GM18520 (cell line): Measurements from ENCODE around the gene YIPF6.
"Not testable (repeated sequence)": the region's sequence is repeated elsewhere in the genome, so short reads cannot be mapped to it uniquely, and the experiment has no call there.

Source experiments
- ATAC-seq: cut with Tn5 transposase; IDR thresholded peaks from one replicate; pipeline ENCODE4 v1.9.1; 2021; ENCODE audit not compliant: unreplicated experiment

The YIPF6 gene

DNA sequence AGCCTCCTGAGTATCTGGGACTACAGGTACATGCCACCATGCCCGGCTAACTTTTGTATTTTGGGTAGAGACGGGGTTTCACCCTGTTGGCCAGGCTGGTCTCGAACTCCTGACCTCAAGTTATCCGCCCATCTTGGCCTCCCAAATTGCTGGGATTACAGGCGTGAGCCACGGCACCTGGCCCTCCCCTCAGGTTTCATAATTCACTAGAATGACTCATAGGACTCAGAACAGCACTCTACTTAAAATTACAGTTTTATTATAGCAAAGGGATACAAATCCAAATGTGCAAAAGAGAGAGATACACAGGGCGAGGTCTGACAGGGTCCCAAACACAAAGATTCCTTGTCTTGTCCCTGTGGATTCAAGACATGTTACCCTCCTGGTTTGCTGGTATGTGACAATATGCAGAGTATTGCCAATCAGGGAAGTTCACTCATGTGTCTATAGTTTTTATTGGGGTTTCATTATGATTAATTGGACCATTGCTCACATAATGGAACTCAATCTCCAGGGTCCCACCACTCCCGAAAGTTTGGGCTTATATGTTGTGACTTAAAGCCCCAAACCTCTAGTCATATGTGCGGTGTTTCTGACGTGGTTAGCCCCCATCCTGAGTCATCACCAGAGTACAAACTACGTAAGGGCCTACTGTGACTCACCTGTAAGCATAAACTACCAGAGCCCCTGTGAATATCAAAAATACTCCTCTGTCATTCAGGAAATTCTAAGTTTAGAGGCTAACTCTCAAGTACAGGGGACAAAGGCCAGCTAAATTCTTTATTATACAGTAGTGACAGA, 5.2 kb downstream of the YIPF6 start:
- peak; percentile 67 for ATAC-seq

DNA sequence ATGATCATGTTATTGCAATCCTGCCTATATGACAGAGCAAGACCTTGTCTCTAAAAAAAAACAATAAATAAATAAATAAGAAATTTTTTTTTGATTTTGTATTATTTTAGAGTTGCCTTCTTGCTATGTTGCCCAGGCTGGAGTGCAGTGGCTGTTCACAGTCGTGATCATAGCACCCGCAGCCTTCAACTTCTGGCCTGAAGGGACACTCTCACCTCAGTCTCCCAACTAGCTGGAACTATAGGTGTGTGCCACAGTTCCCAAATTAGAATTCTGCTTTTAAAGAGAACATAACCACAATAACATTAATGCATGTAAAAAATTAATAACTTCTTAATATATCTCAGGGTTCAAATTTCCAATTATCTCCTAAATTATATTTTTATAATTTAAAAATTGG, 7.8 kb downstream of the YIPF6 start:
- ATAC-seq: no peak

DNA sequence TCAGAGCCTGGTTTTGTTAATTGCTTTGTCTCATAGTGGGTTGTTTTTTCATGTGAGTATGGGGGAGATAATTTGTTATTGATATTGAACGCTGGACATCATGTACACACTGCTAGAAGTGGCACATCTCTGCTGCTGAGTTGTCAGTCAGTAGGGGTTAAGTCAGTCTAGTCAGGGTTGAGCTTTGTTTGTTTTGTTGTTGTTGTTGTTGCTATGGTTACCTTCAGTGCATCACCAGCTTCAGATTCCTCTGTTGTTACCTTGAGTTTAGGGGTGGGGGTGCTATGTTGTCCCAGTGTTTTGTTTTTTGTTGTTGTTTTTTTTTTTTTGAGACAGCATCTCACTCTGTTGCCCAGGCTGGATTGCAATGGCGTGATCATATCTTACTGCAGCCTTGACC, 9.9 kb downstream of the YIPF6 start:
- ATAC-seq: no peak

DNA sequence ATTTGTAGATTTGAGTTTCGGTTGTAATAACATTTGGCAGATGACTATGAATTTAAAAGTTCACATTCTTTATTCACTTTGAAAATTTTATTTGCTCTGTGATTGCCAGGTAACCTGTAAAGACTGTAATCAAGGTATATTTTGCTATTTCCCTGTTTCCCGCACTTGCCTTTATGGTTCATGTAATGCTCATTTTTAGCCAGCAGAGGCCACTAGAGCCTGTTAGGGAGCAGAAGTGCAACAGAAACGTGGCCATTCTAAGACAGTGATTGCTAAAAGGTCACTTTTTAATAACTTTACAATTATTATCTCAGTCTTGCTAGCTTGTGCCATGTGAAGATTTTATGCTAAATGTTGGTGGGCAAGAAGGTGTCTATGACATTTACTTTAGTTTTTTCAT, 12.4 kb downstream of the YIPF6 start:
- ATAC-seq: peak; percentile 43

DNA sequence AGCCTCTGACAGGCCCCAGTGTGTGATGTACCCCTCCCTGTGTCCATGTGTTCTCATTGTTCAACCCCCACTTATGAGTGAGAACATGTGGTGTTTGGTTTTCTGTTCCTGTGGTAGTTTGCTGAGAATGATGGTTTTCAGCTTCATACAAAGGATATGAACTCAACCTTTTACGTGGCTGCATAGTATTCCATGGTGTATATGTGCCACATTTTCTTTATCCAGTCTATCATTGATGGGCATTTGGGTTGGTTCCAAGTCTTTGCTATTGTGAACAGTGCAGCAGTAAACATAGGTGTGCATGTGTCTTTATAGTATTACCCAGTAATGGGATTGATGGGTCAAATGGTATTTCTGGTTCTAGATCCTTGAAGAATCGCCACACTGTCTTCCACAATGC, 25.8 kb downstream of the YIPF6 start:
- not testable (repeated sequence) for ATAC-seq

DNA sequence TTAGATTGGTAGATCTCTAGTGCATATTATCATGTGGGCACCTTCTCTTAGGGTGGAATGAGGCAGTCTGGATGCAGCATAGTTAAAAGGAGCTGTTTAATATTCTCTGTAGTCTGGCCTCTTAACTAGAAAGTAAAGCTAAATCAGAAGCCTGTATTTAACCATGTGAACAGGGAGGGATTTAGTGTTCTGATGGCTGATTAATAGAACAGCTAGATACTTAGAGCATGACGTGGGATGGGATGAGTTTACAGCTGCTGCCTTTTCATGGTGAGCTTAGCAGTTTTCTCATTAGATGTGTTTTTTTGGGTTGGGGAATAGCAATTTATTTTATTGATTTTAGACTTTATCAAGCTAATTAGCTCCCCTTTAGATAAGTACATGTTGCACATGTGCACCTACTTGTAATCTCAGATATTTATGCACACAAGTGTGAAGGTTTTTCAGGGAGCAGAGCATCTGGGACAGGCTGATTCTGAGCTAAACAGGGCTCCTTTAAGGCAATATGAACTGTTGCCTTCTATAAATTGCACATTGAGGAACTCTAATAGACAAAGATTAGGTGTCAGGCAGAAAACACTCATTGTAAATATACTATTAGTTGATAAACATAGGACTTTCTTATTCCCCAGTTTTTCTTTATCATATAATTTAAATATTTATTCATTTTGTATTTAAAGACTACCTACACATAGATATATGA, 34.1 kb downstream of the YIPF6 start:
- ATAC-seq: no peak

DNA sequence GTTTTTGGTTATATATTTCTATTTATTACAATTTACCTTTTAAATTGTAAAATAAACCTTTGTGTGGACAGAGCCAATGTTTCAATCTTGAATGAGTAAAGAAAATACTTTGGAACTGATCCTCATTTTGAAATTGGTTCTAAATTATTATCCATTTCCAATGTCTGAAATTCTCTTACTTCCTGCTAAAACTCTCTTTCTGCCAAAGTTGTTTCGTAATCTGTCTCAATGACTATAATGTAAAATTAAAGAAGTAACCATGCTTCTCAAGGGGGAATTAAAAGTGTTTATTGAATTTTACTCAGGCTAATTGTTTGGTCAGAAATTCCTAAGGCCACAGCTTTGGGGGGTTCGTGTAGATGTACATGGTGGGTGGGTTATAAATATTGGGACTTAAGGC, 34.8 kb downstream of the YIPF6 start:
- no peak for ATAC-seq

DNA sequence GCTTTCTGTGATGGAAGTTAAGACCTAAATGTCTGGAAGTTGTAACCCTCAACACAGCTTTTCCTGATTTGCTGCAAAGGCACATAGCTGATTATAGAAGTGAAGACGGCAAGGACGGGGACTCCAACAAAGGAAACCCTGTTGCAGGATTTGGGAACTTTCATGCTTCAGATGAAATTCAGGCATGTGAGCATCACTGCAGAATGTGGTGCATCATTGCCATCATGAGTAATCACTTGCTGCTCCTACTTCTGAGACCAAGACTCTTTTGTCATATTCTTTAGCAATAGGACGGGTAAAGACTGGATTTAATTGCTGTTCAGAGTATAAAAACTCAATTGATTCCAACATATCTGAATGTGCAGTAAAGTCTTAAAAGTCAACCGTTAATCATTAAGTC, 35.8 kb downstream of the YIPF6 start:
- ATAC-seq: no peak

DNA sequence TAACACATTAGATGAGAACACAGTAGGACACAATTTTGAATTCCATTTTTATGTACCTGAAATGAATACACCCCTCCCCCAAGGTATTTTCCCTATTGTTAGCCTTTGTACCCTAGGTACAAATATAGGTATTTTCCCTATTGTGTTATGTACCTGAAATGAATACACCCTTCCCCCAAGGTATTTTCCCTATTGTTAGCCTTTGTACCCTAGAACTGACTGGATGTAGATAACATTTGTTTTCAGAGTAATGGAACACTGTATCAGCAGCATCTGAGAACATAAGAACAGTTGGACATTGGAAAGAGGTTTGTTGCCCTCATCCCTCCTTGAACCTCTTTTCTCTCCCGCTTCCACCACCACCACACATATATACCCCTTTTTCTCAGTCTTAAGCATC, 37.6 kb downstream of the YIPF6 start:
- peak; percentile 64 for ATAC-seq

DNA sequence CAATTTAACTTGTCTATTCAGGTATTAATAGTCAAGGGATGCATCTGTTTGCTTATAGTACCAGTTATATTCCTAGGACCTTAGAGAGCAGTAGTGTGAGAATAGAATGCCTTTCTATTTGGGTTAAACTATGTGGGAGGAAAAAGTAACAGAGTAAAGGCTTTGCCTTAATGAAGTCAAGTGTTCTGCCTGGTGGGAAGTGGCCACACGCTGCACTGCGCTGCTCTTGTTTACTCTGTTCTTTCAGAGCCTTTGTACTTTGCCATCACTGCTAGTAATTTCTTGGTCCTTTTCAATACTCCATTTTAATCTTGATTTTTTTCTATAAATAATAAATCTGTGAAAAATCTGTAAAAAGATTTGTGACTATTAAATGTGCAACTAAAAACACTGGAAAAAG, 38.0 kb downstream of the YIPF6 start:
- no peak for ATAC-seq

DNA sequence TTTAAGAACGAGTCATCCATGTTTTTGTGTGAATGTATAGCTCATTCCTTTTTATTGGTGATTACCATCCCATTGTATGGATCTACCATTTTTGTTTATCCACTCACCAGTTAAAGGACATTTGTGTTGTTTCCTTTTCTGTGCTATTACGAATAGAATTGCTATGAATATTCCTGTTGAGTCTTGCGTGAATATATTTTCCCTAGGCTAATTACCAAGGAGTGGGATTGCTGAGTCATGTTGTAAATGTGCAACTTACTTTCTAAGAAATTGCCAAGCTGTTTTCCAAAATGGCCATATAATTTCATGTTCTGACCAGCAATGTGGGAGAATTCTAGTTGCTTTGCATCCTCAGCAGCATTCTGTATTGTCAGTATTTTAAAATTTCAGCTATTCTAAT, 51.3 kb downstream of the YIPF6 start:
- no peak for ATAC-seq

DNA sequence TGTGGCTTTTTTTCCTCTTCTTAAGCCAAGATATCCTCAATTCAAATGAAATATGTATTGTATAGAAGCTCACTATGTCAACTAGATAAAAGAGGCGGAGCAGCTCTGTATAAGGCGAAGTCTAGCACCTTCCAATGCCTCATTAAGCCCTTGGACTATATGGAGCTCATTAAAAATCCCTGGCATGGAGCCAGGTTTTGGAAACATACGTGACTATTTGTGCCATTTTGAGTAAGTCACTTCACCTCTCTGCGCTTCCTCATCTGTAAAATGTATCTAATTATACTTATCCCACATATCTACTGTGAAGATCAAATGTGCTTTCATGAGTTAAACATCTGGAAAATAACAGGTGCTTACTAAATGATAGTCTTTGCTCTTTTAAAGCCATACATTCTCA, 57.2 kb downstream of the YIPF6 start:
- no peak for ATAC-seq

DNA sequence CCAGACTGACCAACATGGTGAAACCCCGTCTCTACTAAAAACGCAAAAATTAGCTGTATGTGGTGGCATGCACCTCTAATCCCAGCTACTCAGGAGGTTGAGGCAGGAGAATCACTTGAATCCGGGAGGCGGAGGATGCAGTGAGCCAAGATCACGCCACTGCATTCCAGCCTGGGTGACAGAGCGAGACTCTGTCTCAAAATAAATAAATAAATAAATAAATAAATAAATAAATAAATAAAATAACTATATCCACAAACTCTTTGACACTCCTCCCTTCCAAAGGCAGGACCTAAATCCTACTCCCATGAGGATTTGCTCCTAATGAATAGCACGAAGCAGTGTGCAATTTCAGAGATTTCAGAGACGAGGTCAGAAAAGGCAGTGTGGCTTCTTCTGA, 58.3 kb downstream of the YIPF6 start:
- ATAC-seq: not testable (repeated sequence)

DNA sequence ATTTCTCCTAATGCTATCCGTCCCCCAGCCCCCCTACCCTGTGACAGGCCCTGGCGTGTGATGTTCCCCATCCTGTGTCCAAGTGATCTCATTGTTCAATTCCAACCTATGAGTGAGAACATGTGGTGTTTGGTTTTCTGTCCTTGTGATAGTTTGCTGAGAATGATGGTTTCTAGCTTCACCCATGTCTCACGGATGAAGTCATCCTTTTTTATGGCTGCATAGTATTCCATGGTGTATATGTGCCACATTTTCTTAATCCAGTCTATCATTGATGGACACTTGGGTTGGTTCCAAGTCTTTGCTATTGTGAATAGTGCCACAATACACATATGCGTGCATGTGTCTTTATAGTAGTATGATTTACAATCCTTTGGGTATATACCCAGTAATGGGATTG, 61.1 kb downstream of the YIPF6 start:
- not testable (repeated sequence) for ATAC-seq

DNA sequence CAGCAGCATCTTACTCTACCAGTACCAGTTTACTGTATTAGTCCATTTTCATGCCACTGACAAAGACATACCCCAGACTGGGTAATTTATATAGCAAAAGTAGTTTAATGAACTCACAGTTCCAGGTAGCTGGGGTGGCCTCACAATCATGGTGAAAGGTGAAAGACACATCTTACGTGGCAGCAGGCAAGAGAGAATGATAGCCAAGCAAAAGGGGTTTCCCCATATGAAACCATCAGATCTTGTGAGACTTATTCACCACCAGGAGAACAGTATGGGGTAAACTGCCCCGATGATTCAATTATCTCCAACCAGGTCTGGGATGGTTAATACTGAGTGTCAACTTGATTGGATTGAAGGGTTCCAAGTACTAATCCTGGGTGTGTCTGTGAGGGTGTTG, 69.3 kb downstream of the YIPF6 start:
- peak; percentile 41 for ATAC-seq

DNA sequence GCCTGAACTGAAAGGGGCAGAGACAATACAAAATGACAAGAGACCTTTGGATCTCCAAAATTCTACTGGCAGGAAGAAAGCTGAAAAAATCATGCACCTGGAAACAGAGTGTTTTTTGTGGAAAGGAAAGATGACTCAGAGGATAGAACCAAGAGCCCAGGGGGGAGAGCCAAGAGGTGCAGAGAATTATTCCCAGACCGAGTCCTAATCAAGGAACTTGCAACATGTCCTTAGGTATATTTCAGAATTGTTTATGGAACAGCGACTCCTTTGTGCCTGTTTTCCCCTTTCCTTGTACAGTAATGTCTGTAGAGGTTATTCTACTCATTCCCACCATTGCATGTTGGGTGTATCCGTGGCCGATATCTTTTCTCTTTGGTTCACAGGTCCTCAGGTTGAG, 71.7 kb downstream of the YIPF6 start:
- ATAC-seq: no peak

DNA sequence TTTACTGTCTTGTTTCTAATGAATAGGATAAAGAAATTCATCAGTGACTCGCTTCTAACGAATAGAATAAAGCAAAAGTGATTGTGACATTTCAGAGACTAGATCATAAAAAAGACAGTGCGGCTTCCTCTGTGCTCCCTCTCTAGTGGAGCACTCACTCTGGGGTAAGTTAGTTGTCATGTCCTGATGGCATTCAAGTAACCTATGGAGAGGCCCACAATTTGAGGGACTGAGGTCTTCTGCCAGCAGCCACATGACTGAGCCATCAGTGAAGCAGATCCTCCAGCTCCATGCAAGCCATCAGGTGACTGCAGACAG, 72.4 kb downstream of the YIPF6 start:
- ATAC-seq: no peak

DNA sequence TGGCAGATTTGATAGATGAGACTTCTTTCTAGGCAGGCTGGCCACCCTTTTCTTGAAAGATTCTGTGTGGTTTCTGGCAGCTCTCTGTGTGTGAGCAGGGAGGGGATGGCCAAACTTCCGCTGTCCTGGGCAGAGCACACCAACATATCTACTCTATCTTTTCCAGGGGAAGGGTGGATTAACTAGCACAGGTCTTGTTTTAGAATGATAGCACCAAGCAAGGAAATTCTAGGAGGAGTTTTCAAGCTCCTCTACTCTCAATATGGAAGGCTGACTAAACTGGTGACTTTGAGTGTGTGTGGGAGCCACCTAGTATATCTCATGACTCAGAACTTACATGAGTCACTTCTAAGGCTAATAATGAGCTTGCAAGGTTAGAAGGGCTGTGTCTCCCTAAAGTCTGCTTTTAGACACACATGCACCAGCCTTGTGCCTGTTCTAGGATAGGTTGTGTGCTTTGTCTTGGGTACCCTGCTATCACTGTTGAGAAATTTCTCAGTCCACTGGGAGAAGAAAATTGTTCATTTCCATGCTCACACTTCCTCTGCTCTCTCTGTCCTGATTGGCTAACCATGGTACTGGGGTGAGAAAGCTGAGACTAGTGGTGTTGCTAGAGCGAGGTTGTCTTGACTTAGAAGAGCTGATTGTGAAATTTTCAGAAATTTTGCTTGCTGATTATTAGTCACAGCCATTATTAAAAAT, 72.9 kb downstream of the YIPF6 start:
- ATAC-seq: peak; percentile 82

DNA sequence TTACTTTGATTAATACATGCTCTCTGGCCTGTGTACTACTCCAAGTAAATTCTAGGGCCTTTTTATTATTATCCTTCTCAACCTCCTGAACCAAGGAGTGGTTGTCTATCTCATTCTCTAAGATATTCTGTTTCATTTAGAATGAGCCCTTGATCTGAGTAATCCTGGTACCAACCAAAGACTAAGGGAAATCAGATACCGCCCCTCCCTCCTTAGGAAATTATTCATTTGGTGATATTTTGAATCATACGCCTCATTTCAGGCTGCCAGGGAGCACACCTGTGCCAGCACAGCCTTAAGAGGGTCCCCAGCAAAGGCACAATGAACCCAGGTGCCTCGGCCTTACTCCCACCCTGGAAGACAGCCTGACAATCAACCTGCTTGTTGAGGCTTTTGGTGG, 75.4 kb downstream of the YIPF6 start:
- no peak for ATAC-seq

DNA sequence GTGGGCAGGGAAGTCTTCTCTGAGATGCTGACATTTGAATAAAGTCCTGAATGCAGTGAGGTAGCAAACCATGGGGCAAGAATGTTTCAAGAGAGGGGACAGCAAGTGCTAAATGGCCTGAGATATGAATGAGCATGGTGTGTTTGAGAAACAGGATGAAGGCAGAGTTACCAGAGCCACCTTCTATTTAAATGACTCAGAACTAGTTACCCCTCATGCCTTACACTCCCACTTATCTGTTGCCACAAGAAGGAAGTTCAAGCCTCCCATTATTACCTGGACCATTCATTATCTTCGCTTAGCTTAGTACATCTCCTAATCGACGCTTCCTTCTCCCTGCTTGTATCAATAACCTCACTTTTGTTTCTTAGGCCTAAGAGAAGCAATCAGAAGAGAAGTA, 81.0 kb downstream of the YIPF6 start:
- no peak for ATAC-seq

DNA sequence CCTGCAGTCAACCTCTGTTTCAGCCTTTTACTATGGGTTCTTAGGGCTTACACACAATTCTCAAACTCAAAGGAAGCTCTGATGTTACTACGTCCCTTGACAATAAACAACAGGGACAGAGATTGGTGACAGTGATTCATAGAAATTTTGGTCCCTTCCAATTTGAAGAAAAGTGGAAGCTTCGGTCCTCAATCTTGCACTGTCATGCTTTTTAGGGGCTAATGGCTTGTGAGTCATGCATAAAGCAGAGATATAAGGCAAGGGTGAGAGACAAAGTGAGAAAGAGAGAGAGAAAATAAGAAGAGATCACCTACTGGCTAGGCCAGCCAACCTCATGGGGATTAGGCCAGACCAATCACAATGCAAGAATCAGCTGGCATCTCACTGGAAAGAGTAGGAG, 85.4 kb downstream of the YIPF6 start:
- ATAC-seq: no peak
